A172 (cell line): ENCODE results near the gene PPP1R3E. TPM values are rescaled to one million over a fixed set of nuclear protein-coding genes. Genes with fewer than 3 reads are reported as not detected.
"Not testable (repeated sequence)": the region's sequence is repeated elsewhere in the genome, so short reads cannot be mapped to it uniquely, and the experiment has no call there.

Experiments
- DNase-seq: peaks from one replicate; pipeline ENCODE4 v3.0.0-alpha.2; 2015; ENCODE audit warnings: low spot score
- total RNA-seq: library from RNA; depleted of rRNA; stranded (reverse); fragments of >200 nt; shearing (Covaris generic); gene quantifications from 2 replicates; pipeline ENCODE4 v1.2.3, GENCODE V29; 2014; rRNA removed

Gene PPP1R3E, protein sequence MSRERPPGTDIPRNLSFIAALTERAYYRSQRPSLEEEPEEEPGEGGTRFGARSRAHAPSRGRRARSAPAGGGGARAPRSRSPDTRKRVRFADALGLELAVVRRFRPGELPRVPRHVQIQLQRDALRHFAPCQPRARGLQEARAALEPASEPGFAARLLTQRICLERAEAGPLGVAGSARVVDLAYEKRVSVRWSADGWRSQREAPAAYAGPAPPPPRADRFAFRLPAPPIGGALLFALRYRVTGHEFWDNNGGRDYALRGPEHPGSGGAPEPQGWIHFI
- 1.4 and 1.9 TPM in 2 replicates for total RNA-seq

GRCh38 chr14:23302290-23303225 lies at the start of gene PPP1R3E:
Gene PPP1R3E (minus strand): TSS chr14:23302859. CDS start chr14:23302576, 283 bp downstream.
- peak; percentile 16 for DNase-seq

- DNase-seq: no peak
Measured at GRCh38 chr14:23351681-23352505, 49.2 kb upstream of the PPP1R3E start.

GRCh38 chr14:23349156-23349845 lies 46.6 kb upstream of the PPP1R3E start:
- no peak for DNase-seq

DNA sequence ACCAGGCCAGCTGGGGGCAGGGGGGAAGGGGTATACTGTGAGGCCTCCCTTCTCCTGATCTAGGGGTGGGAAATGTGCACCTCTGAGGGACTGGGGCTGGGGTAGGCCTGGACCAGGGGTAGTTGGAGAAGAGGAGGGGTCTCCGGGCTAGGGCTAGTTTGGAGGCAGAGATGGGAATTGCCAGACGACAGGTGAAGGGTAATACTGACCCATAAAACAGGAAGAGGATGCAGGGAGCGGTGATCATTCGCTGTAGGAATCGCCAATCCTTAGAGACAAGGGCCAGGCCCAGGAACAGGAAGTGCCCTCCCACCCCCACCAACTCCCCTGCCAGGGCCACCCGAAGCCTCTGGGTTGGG lies 45.6 kb upstream of the PPP1R3E start:
- no peak for DNase-seq

GRCh38 chr14:23347406-23348296 lies 45.0 kb upstream of the PPP1R3E start:
- DNase-seq: no peak

DNA sequence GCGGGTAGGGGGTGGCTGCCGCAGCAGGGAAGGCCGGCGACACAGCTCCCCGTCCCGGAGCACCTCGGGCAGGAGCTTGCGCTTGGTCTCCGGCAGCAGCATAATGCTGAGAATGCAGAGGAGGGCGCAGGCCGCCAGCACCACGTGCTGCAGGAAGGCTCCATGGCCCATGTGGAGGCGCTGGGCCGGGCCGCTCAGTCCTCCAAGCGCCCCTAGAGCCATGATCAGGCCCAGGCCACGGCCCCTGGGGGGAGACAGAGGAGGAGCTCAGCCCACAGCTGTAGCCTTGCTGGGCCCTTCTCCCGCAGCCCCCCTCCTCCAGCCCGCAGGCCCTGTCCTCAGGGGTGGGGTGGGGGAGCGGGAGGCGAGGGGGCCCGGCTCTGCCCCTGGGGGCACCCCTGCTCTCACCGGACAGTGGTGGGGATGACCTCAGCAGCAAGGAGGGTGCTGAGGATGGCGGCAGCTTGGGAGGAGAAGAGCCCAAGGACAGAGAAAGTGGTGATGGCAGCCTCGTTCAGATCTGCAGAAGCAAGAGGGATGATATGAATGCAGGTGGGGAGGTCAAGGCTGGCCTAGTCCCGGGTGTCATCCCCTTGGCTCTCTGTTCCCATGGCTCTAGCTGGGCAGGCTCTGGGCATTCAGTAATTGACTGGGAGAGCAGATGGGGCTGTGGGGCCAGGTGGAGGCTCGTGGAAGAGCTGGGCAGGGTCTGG lies 44.2 kb upstream of the PPP1R3E start:
- DNase-seq: no peak

DNA sequence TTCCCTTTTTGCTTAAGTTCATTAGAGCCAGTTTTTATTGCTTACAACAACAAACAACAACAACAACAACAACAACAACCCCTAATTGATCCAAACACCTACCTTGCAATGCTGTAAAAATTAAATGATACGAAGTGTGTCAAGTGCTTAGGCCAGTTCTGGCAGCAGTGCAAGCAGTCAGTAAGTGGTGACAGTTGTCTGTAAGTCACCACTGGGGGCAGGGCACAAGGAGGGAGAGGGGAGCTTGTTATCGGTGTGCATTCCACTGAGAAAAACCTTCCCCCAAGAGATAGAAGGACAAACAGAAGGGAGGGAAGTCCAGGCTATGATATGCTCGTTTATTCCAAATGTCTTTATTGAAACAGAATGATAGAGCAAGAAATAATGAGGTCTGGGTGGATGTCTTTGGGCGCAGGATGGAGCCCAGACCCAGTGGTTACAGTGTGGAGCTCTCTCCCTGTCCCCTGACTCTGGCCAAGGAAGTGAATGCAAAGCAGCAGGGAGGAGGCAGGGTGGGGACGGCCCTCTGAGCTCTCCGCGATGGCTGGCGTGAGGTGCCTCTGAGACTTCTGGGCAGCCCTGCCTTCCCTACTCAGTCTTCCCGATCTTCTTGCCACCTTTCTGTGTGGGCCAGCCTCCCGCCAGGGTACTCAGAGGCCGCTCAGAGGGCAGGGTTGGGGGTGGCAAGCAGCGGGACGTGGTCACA lies 43.5 kb upstream of the PPP1R3E start:
- no peak for DNase-seq

- no peak for DNase-seq
Measured at GRCh38 chr14:23344481-23344880, 41.8 kb upstream of the PPP1R3E start.

- DNase-seq: no peak
Measured at GRCh38 chr14:23339506-23340268, 37.0 kb upstream of the PPP1R3E start.

GRCh38 chr14:23335623-23336022 lies 33.0 kb upstream of the PPP1R3E start:
- DNase-seq: no peak

DNA sequence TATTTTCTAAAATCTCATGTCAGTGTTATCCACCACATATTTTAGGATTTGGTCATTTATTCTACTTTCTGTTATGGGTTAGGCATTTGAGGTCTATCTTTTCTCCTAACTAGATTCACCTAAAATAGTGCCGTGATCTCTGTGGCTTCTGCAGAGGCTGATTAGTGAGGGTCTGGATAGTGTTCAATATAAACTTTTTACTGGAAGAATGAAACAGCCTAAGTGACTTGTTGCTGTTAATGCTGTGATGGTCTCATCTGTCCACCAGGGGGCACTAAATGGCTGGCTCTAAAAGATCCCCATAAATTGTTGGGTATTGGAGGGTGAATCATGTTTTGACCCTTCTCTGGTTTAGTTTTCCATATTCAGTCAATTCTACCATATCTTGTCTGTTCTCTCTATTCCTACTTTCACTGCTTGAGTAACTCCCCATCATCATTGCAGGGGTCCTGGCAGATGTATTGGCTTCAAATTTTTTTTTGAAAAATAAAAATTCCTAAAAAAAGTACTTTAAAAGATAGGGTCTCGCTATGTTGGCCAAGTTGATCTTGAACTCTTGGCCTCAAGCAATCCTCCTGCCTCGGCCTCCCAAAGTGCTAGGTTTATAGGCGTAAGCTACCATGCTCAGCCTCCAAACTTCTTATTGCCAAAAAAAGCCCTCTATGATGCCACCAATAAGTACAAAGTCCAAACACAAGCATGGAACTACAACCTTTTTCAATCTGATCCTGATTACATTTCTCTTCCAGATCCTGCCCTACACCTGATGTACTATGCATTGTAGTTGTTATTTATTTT lies 25.5 kb upstream of the PPP1R3E start:
- DNase-seq: peak; percentile 48

GRCh38 chr14:23326491-23327332 lies 24.1 kb upstream of the PPP1R3E start:
- DNase-seq: no peak

GRCh38 chr14:23325746-23326145 lies 23.1 kb upstream of the PPP1R3E start:
- not testable (repeated sequence) for DNase-seq

- no peak for DNase-seq
Measured at GRCh38 chr14:23324993-23325392, 22.3 kb upstream of the PPP1R3E start.

GRCh38 chr14:23324455-23324846 lies 21.8 kb upstream of the PPP1R3E start:
- no peak for DNase-seq

DNA sequence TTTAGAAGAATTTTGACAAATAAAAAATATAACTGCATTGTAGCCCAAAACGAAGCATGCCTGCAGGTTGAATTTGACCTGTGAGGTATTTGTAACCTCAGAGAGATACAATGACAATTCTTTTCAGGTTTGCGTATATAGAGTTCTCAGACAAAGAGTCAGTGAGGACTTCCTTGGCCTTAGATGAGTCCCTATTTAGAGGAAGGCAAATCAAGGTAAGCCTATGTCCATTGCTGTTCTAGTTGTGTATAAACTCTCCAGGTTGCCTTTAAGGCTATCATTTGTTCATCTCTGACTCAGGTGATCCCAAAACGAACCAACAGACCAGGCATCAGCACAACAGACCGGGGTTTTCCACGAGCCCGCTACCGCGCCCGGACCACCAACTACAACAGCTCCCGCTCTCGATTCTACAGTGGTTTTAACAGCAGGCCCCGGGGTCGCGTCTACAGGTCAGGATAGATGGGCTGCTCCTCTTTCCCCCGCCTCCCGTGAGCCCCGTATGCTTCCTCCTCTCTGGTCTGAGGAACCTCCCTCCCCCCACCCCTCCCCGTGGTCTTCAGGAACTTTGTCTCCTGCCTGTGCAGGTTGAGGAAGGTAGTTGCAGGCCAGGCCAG lies 21.3 kb upstream of the PPP1R3E start:
- no peak for DNase-seq
